Breast epithelium (tissue), 4 donors: ENCODE data around the gene UBA1. TPM values are rescaled to one million over a fixed set of nuclear protein-coding genes. Genes with fewer than 3 reads are reported as not detected.

Source experiments
- DNase-seq, 2 donors: peaks; one replicate each; pipeline ENCODE4 v3.0.0-alpha.2; 2019; ENCODE audit warnings: low spot score in 2 of 2
- H3K27ac ChIP-seq, 2 donors: fragments of 200-600 bp; sonication (generic) in 1 of 2; one replicate each; pipeline ENCODE4 v1.5.1; 2016 to 2019; ENCODE audit warnings: mild to moderate bottlenecking in 1 of 2
- H3K27me3 ChIP-seq, 2 donors: fragments of 200-600 bp; sonication (generic) in 1 of 2; one replicate each; pipeline versions ENCODE4 v1.5.1 to v1.6.0; 2017 to 2019; ENCODE audit warnings: control low read depth in 1 of 2, mild to moderate bottlenecking in 1 of 2
- H3K36me3 ChIP-seq: fragments of 200-600 bp; one replicate; pipeline ENCODE4 v1.5.1; 2019
- H3K4me1 ChIP-seq, 2 donors: fragments of 200-600 bp; sonication (generic); one replicate each; pipeline ENCODE4 v1.5.1; 2016 to 2019; ENCODE audit warnings: control low read depth in 1 of 2
- H3K4me3 ChIP-seq, 3 donors: fragments of 200-600 bp; sonication (generic); 1 replicate in 2 of 3; 2 replicates in 1 of 3; pipeline ENCODE4 v1.5.1; 2016 to 2019; ENCODE audit warnings: mild to moderate bottlenecking in 3 of 3, moderate library complexity in 2 of 3
- H3K9me3 ChIP-seq, 2 donors: fragments of 200-600 bp; sonication (generic) in 1 of 2; one replicate each; pipeline ENCODE4 v1.5.1; 2016 to 2019; ENCODE audit warnings: control low read depth in 1 of 2
- CTCF ChIP-seq, 3 donors: fragments of 450-650 bp; IDR thresholded peaks; one replicate each; pipeline ENCODE4 v1.5.1; 2016 to 2017; ENCODE audit warnings: antibody characterized with exemption in 3 of 3, mild to moderate bottlenecking in 3 of 3, moderate library complexity in 3 of 3
- POLR2A ChIP-seq: fragments of 450-650 bp; IDR thresholded peaks from one replicate; pipeline ENCODE4 v1.6.1; 2016; ENCODE audit warnings: antibody characterized with exemption, mild to moderate bottlenecking, moderate library complexity
- POLR2AphosphoS5 ChIP-seq, 3 donors: sonication (generic); formaldehyde crosslinking; IDR thresholded peaks; one replicate each; pipeline ENCODE4 v1.6.1; 2017; ENCODE audit warnings: antibody characterized with exemption in 3 of 3
- intact Hi-C: fragments of 100-400 bp; cut with DNase I; formaldehyde crosslinking; loops from one replicate; pipeline ENCODE4 v1.15.1; 2023; ENCODE audit warnings: low total_unique reads
- total RNA-seq, 3 donors: library from RNA; depleted of rRNA; stranded (reverse); fragments of >200 nt; gene quantifications; one replicate each; pipeline ENCODE4 v1.1.0, GENCODE V29; 2016

The UBA1 gene
- total RNA-seq: 100 to 1,000 TPM; 109 to 149 (median 141) TPM

- Histone ChIP-seq H3K9me3 (no peaks in the 10 kb centered on the region), H3K4me1 (peaks cover 0 to 20% of the 10 kb centered on the region in 2 donors), H3K27me3 (peaks cover 0 to 10% of the 10 kb centered on the region in 2 donors), H3K36me3 (no peaks in the 10 kb centered on the region), H3K27ac (peak within 1 kb of the TSS; percentile 97 to 99), H3K4me3 (peak within 1 kb of the TSS; percentile 76 to 93 (median 93))
- peak; percentile 92 to 97 for DNase-seq
- intact Hi-C loops: no loop called here
- TF ChIP-seq CTCF (IDR thresholded peaks at IDR 0.05): peak; percentile 74 to 95 (median 90)
- peak; percentile 68 for TF ChIP-seq POLR2A
- TF ChIP-seq POLR2AphosphoS5 (IDR thresholded peaks at IDR 0.05): peak; percentile 67 to 87 (median 73)
Observed at GRCh38 chrX:47193475-47194193, at the start of gene UBA1. Gene UBA1, plus strand, starts transcription at chrX:47193829. Its CDS starts 4,974 bp downstream, at chrX:47198803.

- Histone ChIP-seq H3K27ac (peak overlapping the region; percentile 91 to 97), H3K9me3 (no peaks in the 10 kb centered on the region), H3K36me3 (no peaks in the 10 kb centered on the region), H3K4me3 (peak overlapping the region; percentile 61 to 86 (median 70)), H3K27me3 (peaks cover 0 to 45% of the 10 kb centered on the region in 2 donors), H3K4me1 (no peaks in the 10 kb centered on the region)
- no peak for DNase-seq
- intact Hi-C loops: no loop called here
- TF ChIP-seq POLR2AphosphoS5 (IDR thresholded peaks at IDR 0.05) (no peak), CTCF (IDR thresholded peaks at IDR 0.05) (no peak), POLR2A (no peak)
Observed at GRCh38 chrX:47143894-47144625, 49.6 kb upstream of the UBA1 start.

GRCh38 chrX:47144626-47145394 lies 48.8 kb upstream of the UBA1 start, which contains the start of the genes NDUFB11 and RBM10:
Gene NDUFB11, minus strand, starts transcription at chrX:47144702. Its CDS starts 23 bp downstream, at chrX:47144679.
Gene RBM10, plus strand, starts transcription at chrX:47145221. Its CDS starts 2,261 bp downstream, at chrX:47147482.
- DNase-seq: peak; percentile 92 to 93
- intact Hi-C loops: no loop called here
- no peaks in the 10 kb centered on the region for H3K4me1 ChIP-seq

More at GRCh38 chrX:47144626-47145394, 48.8 kb upstream of the UBA1 start, which contains the start of the genes NDUFB11 and RBM10:
- Histone ChIP-seq H3K27me3 (peaks cover 0 to 39% of the 10 kb centered on the region in 2 donors), H3K9me3 (no peaks in the 10 kb centered on the region), H3K27ac (peak within 1 kb of the TSS; percentile 91 to 97), H3K36me3 (no peaks in the 10 kb centered on the region), H3K4me3 (peak within 1 kb of the TSS; percentile 61 to 86 (median 70))
- TF ChIP-seq POLR2AphosphoS5 (IDR thresholded peaks at IDR 0.05) (peak; percentile 54 to 85 (median 66)), CTCF (IDR thresholded peaks at IDR 0.05) (peak; percentile 77 to 94 (median 94)), POLR2A (peak; percentile 58)
